WERI-Rb-1 (cell line): ENCODE data around the gene LPGAT1.

Source experiments
- DNase-seq: peaks from one replicate; pipeline ENCODE4 v3.0.0-alpha.2; 2020
- H3K27ac ChIP-seq: fragments of 250-450 bp; sonication (Bioruptor Pico); 2 replicates; pipeline ENCODE4 v1.5.1; 2020; ENCODE audit warnings: mild to moderate bottlenecking, moderate library complexity
- H3K27me3 ChIP-seq: fragments of 250-450 bp; sonication (Bioruptor Pico); 2 replicates; pipeline ENCODE4 v1.5.1; 2021; ENCODE audit warnings: mild to moderate bottlenecking, low read depth, moderate library complexity; ENCODE audit not compliant: insufficient read depth, severe bottlenecking
- H3K36me3 ChIP-seq: fragments of 250-450 bp; sonication (Bioruptor Pico); 2 replicates; pipeline ENCODE4 v1.5.1; 2020; ENCODE audit warnings: mild to moderate bottlenecking, moderate library complexity
- H3K4me3 ChIP-seq: 2 replicates; pipeline ENCODE4 v1.5.1; 2011; ENCODE audit warnings: low read depth, mild to moderate bottlenecking, control low read depth, low read length
- H3K9me3 ChIP-seq: fragments of 250-450 bp; sonication (Bioruptor Pico); 2 replicates; pipeline ENCODE4 v1.5.1; 2021; ENCODE audit warnings: mild to moderate bottlenecking, moderate library complexity; ENCODE audit not compliant: severe bottlenecking
- CTCF ChIP-seq: IDR thresholded peaks from 2 replicates; pipeline ENCODE4 v1.5.1; 2011; ENCODE audit warnings: low read depth, mild to moderate bottlenecking, control low read depth, inconsistent platforms, low read length

LPGAT1 gene

GRCh38 chr1:211752951-211753486 lies 77.5 kb downstream of the LPGAT1 start:
- Histone ChIP-seq H3K27ac (peak overlapping the region; percentile 51), H3K9me3 (peaks cover 4% of the 10 kb centered on the region), H3K4me3 (no peak overlapping the region), H3K36me3 (peaks cover 26% of the 10 kb centered on the region), H3K27me3 (no peaks in the 10 kb centered on the region)
- DNase-seq = no peak
- no peak for TF ChIP-seq CTCF

GRCh38 chr1:211752317-211752716 lies 78.2 kb downstream of the LPGAT1 start:
- Histone ChIP-seq H3K36me3 (peaks cover 25% of the 10 kb centered on the region), H3K27ac (peak overlapping the region; percentile 51), H3K27me3 (no peaks in the 10 kb centered on the region), H3K9me3 (no peaks in the 10 kb centered on the region), H3K4me3 (no peak overlapping the region)
- no peak for DNase-seq
- TF ChIP-seq CTCF = no peak

- peak overlapping the region; percentile 51 for H3K27ac ChIP-seq
- H3K27me3 ChIP-seq = no peaks in the 10 kb centered on the region
- DNase-seq = no peak
- TF ChIP-seq CTCF = no peak
- peaks cover 24% of the 10 kb centered on the region for H3K36me3 ChIP-seq
- H3K4me3 ChIP-seq = no peak overlapping the region
- no peaks in the 10 kb centered on the region for H3K9me3 ChIP-seq
Measured at GRCh38 chr1:211751438-211751837, 79.1 kb downstream of the LPGAT1 start.

- Histone ChIP-seq H3K27ac (peak overlapping the region; percentile 51), H3K4me3 (no peak overlapping the region), H3K9me3 (no peaks in the 10 kb centered on the region), H3K36me3 (peaks cover 24% of the 10 kb centered on the region), H3K27me3 (no peaks in the 10 kb centered on the region)
- peak; percentile 67 for DNase-seq
- no peak for TF ChIP-seq CTCF
Measured at GRCh38 chr1:211750599-211750998, 80.0 kb downstream of the LPGAT1 start.

GRCh38 chr1:211749251-211749650 lies 81.3 kb downstream of the LPGAT1 start:
- H3K36me3 ChIP-seq = peaks cover 24% of the 10 kb centered on the region
- TF ChIP-seq CTCF = no peak
- no peaks in the 10 kb centered on the region for H3K9me3 ChIP-seq
- H3K27me3 ChIP-seq = no peaks in the 10 kb centered on the region
- H3K27ac ChIP-seq = peak overlapping the region; percentile 42; the same call in 1 of the 2 replicates
- no peak for DNase-seq
- H3K4me3 ChIP-seq = no peak overlapping the region

- H3K9me3 ChIP-seq = no peaks in the 10 kb centered on the region
- H3K36me3 ChIP-seq = peaks cover 24% of the 10 kb centered on the region
- H3K27ac ChIP-seq = no peak overlapping the region
- DNase-seq = no peak
- no peaks in the 10 kb centered on the region for H3K27me3 ChIP-seq
- no peak for TF ChIP-seq CTCF
- no peak overlapping the region for H3K4me3 ChIP-seq
Measured at GRCh38 chr1:211748810-211749209, 81.8 kb downstream of the LPGAT1 start.
